H1 (cell line): ENCODE data around the gene PUDP. TPM values are rescaled to one million over a fixed set of nuclear protein-coding genes. Genes with fewer than 3 reads are reported as not detected.

Source experiments
- CTCF ChIA-PET: fragments of 300-600 bp; sonication (Branson Sonifier 250); formaldehyde crosslinking; loops from one replicate; lab custom pipeline; 2021; ENCODE audit not compliant: partially characterized antibody; lab: Charles Lee
- POLR2A ChIA-PET: fragments of 300-600 bp; sonication (Branson Sonifier 250); formaldehyde crosslinking; loops from one replicate; lab custom pipeline; 2021; ENCODE audit warnings: inconsistent platforms; ENCODE audit not compliant: partially characterized antibody; lab: Charles Lee
- DNase-seq, 2 experiments: peaks; one replicate each; pipeline versions ENCODE4 v3.0.0 to v3.0.0-alpha.2; 2010 to 2022; ENCODE audit warnings: low spot score in 2 of 2, low read depth in 1 of 2, mixed read lengths in 1 of 2
- FAIRE-seq: peaks from 2 replicates; lab custom pipeline; 2011; peaks lifted over from hg19 to GRCh38; lab: Jason Lieb, UNC
- H2AFZ ChIP-seq: 2 replicates; pipeline ENCODE4 v1.8.1; 2012; ENCODE audit warnings: low read length, inconsistent platforms
- H2AK5ac ChIP-seq: 2 replicates; pipeline ENCODE4 v1.6.1; 2013; ENCODE audit warnings: low read depth, low read length
- H2BK120ac ChIP-seq: replicated peaks from 2 replicates; pipeline ENCODE3; 2013; ENCODE audit warnings: low read depth, low read length, inconsistent platforms
- H2BK12ac ChIP-seq: 2 replicates; pipeline ENCODE4 v1.6.1; 2013; ENCODE audit warnings: low read depth, low read length
- H2BK15ac ChIP-seq: 2 replicates; pipeline ENCODE4 v1.6.1; 2013; ENCODE audit warnings: low read length
- H2BK20ac ChIP-seq: 2 replicates; pipeline ENCODE4 v1.6.1; 2013; ENCODE audit warnings: low read length
- H2BK5ac ChIP-seq: 2 replicates; pipeline ENCODE4 v1.6.1; 2013; ENCODE audit warnings: low read depth, low read length
- H3K14ac ChIP-seq: 2 replicates; pipeline ENCODE4 v1.6.1; 2013; ENCODE audit warnings: inconsistent platforms; ENCODE audit not compliant: insufficient read length
- H3K18ac ChIP-seq: 2 replicates; pipeline ENCODE4 v1.6.1; 2013; ENCODE audit warnings: low read length; ENCODE audit errors: extremely low read depth
- H3K23ac ChIP-seq: 2 replicates; pipeline ENCODE4 v1.6.1; 2013; ENCODE audit warnings: inconsistent platforms; ENCODE audit not compliant: insufficient read length
- H3K23me2 ChIP-seq: 2 replicates; pipeline ENCODE4 v1.6.1; 2013; ENCODE audit warnings: low read depth, low read length
- H3K27ac ChIP-seq: 2 replicates; pipeline ENCODE4 v1.6.1; 2011; ENCODE audit warnings: low read depth, low read length, inconsistent platforms
- H3K27me3 ChIP-seq, 4 experiments: replicated peaks in 1 of 4; 1 replicate in 1 of 4; 2 replicates in 3 of 4; pipeline versions ENCODE4 v1.6.1 to v1.8.1; 2011 to 2013; ENCODE audit warnings: low read length in 3 of 4, mild to moderate bottlenecking in 3 of 4, inconsistent platforms in 2 of 4, mixed read lengths in 2 of 4, moderate library complexity in 1 of 4; ENCODE audit not compliant: control insufficient read depth in 3 of 4, insufficient read depth in 3 of 4; ENCODE audit errors: extremely low read depth in 1 of 4
- H3K36me3 ChIP-seq, 4 experiments: 2 replicates each; pipeline versions ENCODE4 v1.6.1 to v1.8.1; 2011 to 2013; ENCODE audit warnings: mild to moderate bottlenecking in 4 of 4, low read length in 3 of 4, moderate library complexity in 2 of 4, control low read depth in 1 of 4, inconsistent platforms in 1 of 4; ENCODE audit not compliant: insufficient read depth in 4 of 4, control insufficient read depth in 2 of 4
- H3K4ac ChIP-seq: replicated peaks from 2 replicates; pipeline ENCODE3; 2013; ENCODE audit warnings: low read length, low read depth, mixed read lengths, inconsistent platforms; ENCODE audit not compliant: insufficient read length
- H3K4me1 ChIP-seq, 4 experiments: replicated peaks in 1 of 4; 1 replicate in 1 of 4; 2 replicates in 3 of 4; pipeline versions ENCODE4 v1.6.1 to v1.8.1; 2011 to 2013; ENCODE audit warnings: low read length in 3 of 4, inconsistent platforms in 2 of 4, mixed read lengths in 1 of 4; ENCODE audit not compliant: insufficient read depth in 4 of 4, control insufficient read depth in 3 of 4
- H3K4me2 ChIP-seq, 2 experiments: 2 replicates each; pipeline versions ENCODE4 v1.6.1 to v1.8.1; 2011 to 2013; ENCODE audit warnings: low read depth in 2 of 2, low read length in 2 of 2, control low read depth in 1 of 2, inconsistent platforms in 1 of 2, mild to moderate bottlenecking in 1 of 2; ENCODE audit not compliant: insufficient read depth in 1 of 2
- H3K4me3 ChIP-seq, 4 experiments: fragments of 200-600, 300-600 bp in 1 of 4; sonication (generic), shearing (Covaris generic), sonication (Bioruptor Twin) in 1 of 4; 2 replicates each; pipeline versions ENCODE4 v1.5.1 to v1.8.1; 2011 to 2016; ENCODE audit warnings: low read length in 4 of 4, low read depth in 3 of 4, control low read depth in 2 of 4, inconsistent platforms in 2 of 4, mild to moderate bottlenecking in 2 of 4, mixed read lengths in 1 of 4, moderate library complexity in 1 of 4; ENCODE audit not compliant: insufficient read depth in 2 of 4; ENCODE audit errors: extremely low read depth in 1 of 4
- H3K56ac ChIP-seq: replicated peaks from 2 replicates; pipeline ENCODE3; 2013; ENCODE audit warnings: low read depth, mild to moderate bottlenecking, mixed read lengths, low read length, inconsistent platforms; ENCODE audit not compliant: insufficient read length
- H3K79me1 ChIP-seq: 2 replicates; pipeline ENCODE4 v1.6.1; 2013; ENCODE audit warnings: low read depth, low read length, control low read depth
- H3K79me2 ChIP-seq, 2 experiments: 2 replicates each; pipeline versions ENCODE4 v1.6.1 to v1.8.1; 2012 to 2013; ENCODE audit warnings: low read length in 2 of 2, mild to moderate bottlenecking in 2 of 2, inconsistent platforms in 1 of 2; ENCODE audit not compliant: insufficient read depth in 2 of 2, control insufficient read depth in 1 of 2
- H3K9ac ChIP-seq, 4 experiments: replicated peaks in 1 of 4; 1 replicate in 1 of 4; 2 replicates in 3 of 4; pipeline versions ENCODE4 v1.6.1 to v1.8.1; 2011 to 2013; ENCODE audit warnings: low read depth in 3 of 4, low read length in 3 of 4, control low read depth in 2 of 4, mild to moderate bottlenecking in 2 of 4, moderate library complexity in 2 of 4, inconsistent platforms in 1 of 4; ENCODE audit errors: extremely low read depth in 1 of 4
- H3K9me3 ChIP-seq, 2 experiments: 2 replicates each; pipeline versions ENCODE4 v1.6.1 to v1.8.1; 2012 to 2013; ENCODE audit warnings: mild to moderate bottlenecking in 2 of 2, moderate library complexity in 2 of 2, control low read depth in 1 of 2, inconsistent platforms in 1 of 2, low read depth in 1 of 2, low read length in 1 of 2, mixed read lengths in 1 of 2; ENCODE audit not compliant: insufficient read depth in 2 of 2
- H4K20me1 ChIP-seq, 2 experiments: replicated peaks in 1 of 2; 2 replicates each; pipeline versions ENCODE3 to v1.8.1; 2011 to 2013; ENCODE audit warnings: inconsistent platforms in 2 of 2, low read length in 2 of 2, mild to moderate bottlenecking in 1 of 2; ENCODE audit not compliant: insufficient read depth in 2 of 2, control insufficient read depth in 1 of 2
- H4K5ac ChIP-seq: 2 replicates; pipeline ENCODE4 v1.6.1; 2013; ENCODE audit warnings: low read length, low read depth, mixed read lengths, inconsistent platforms; ENCODE audit not compliant: insufficient read length
- H4K8ac ChIP-seq: 2 replicates; pipeline ENCODE4 v1.8.0; 2013; ENCODE audit warnings: mild to moderate bottlenecking, moderate library complexity, low read length, inconsistent platforms; ENCODE audit not compliant: insufficient read depth; ENCODE audit errors: extremely low read depth
- H4K91ac ChIP-seq: replicated peaks from 2 replicates; pipeline ENCODE3; 2013; ENCODE audit warnings: low read length, mixed read lengths, inconsistent platforms; ENCODE audit not compliant: insufficient read length
- CTBP2 ChIP-seq: IDR thresholded peaks from 2 replicates; pipeline ENCODE4 v1.7.0; 2011; ENCODE audit warnings: borderline replicate concordance, mild to moderate bottlenecking, moderate library complexity, mixed read lengths, low read length; ENCODE audit not compliant: insufficient read depth, insufficient read length
- GABPA ChIP-seq: IDR thresholded peaks from 2 replicates; pipeline ENCODE4 v1.6.1; 2011; ENCODE audit warnings: mild to moderate bottlenecking, low read length, moderate library complexity, borderline replicate concordance; ENCODE audit not compliant: insufficient read depth
- POLR2A ChIP-seq, 2 experiments: IDR thresholded peaks; 1 replicate in 1 of 2; 2 replicates in 1 of 2; pipeline ENCODE4 v1.6.1; 2011; ENCODE audit warnings: low read depth in 2 of 2, low read length in 2 of 2, mild to moderate bottlenecking in 2 of 2; ENCODE audit errors: control extremely low read depth in 1 of 2
- SIN3A ChIP-seq, 2 experiments: IDR thresholded peaks in 1 of 2; conservative IDR thresholded peaks in 1 of 2; 2 replicates each; pipeline ENCODE4 v1.6.1; 2011 to 2012; ENCODE audit warnings: low read length in 2 of 2, improper control_type of control experiment in 1 of 2, low read depth in 1 of 2, mild to moderate bottlenecking in 1 of 2
- SP2 ChIP-seq: IDR thresholded peaks from 2 replicates; pipeline ENCODE4 v1.6.1; 2012; ENCODE audit warnings: mild to moderate bottlenecking, low read length, inconsistent platforms
- SP4 ChIP-seq: IDR thresholded peaks from 2 replicates; pipeline ENCODE4 v1.6.1; 2012; ENCODE audit warnings: low read length, inconsistent platforms
- SRF ChIP-seq: IDR thresholded peaks from 2 replicates; pipeline ENCODE4 v1.6.1; 2011; ENCODE audit warnings: mild to moderate bottlenecking, low read depth, low read length, moderate library complexity
- TAF1 ChIP-seq: IDR thresholded peaks from 2 replicates; pipeline ENCODE4 v1.6.1; 2011; ENCODE audit warnings: mild to moderate bottlenecking, low read depth, low read length
- TAF7 ChIP-seq: optimal IDR thresholded peaks from 2 replicates; pipeline ENCODE3; 2011; ENCODE audit warnings: low read depth, mild to moderate bottlenecking, inconsistent platforms, low read length, moderate library complexity, borderline replicate concordance
- WGBS, 2 experiments: shearing (Covaris generic) in 1 of 2; methylation state at CpG; one replicate each; pipeline versions ENCODE4 v1.1.6 to v1.1.7; 2013 to 2015; ENCODE audit warnings: low lambda C conversion rate in 2 of 2, mixed read lengths in 2 of 2, inconsistent platforms in 1 of 2, low coverage in 1 of 2, missing lambda C conversion rate in 1 of 2; ENCODE audit not compliant: insufficient replicate concordance in 2 of 2, insufficient coverage in 1 of 2, insufficient read length in 1 of 2; ENCODE audit errors: extremely low coverage in 1 of 2, missing lambda C conversion rate in 1 of 2; 5-methylcytosine and 5-hydroxymethylcytosine counted together
- polyA plus RNA-seq, 7 experiments: library from polyadenylated mRNA; depleted of rRNA in 3 of 7; stranded (reverse) in 5 of 7; unstranded in 2 of 7; fragments of >200 nt in 5 of 7; fragments of 200-250 nt in 2 of 7; gene quantifications; 1 replicate in 5 of 7; 2 replicates in 1 of 7; 4 replicates in 1 of 7; pipeline versions ENCODE4 v1.2.1 to v1.2.3, GENCODE V29; 2011 to 2013; ENCODE audit warnings: missing spikeins in 2 of 7, mixed read lengths in 2 of 7
- total RNA-seq: library from RNA; stranded (reverse); fragmentation: NEBNext Ultra II Directional; extraction: Animal tissue kit (Norgen Biotek cat#: 25700); gene quantifications from 2 replicates; pipeline ENCODE4 v1.2.1, GENCODE V29; 2021
- TF ChIP-seq, protein P1 (sequence below), 3 experiments: IDR thresholded peaks; 1 replicate in 2 of 3; 2 replicates in 1 of 3; pipeline versions ENCODE4 v1.5.1 to v1.6.1; 2011; ENCODE audit warnings: low read length in 3 of 3, mild to moderate bottlenecking in 3 of 3, inconsistent platforms in 2 of 3, low read depth in 1 of 3, moderate library complexity in 1 of 3; ENCODE audit not compliant: insufficient read depth in 1 of 3; ENCODE audit errors: control extremely low read depth in 1 of 3
- TF ChIP-seq, protein P2 (sequence below): IDR thresholded peaks from 2 replicates; pipeline ENCODE4 v1.6.1; 2012; ENCODE audit warnings: inconsistent platforms

The PUDP gene
- total and polyA plus RNA-seq, 2 of the 8 experiments (the other 6 are each of a cell fraction or from before 2014, with no cell fraction given), result 27.2 to 30.2 TPM

DNA sequence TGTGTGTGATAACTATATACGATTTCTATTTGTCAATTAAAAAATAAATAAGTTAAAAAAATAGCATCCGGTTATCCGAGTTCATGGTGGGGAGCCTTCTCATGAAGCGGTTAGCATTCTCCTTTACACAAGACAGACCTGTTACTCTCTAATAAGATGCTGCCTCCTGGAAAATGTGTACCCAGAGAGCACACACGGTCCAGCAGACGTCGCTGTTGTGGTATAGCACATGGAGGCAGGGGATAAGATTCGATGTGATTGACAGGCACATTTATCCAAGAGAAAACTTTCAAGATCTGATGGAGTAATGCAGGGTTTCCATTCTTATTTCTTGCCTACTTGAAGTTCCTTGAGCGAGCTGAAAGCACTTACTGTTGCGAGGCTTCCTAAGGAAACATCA lies 63.1 kb downstream of the PUDP start:
- H2BK15ac ChIP-seq, result no peak overlapping the region
- H2AK5ac ChIP-seq, result no peak overlapping the region
- no peak overlapping the region for H4K5ac ChIP-seq
- H3K36me3 ChIP-seq, result no peaks in the 10 kb centered on the region
- no peaks in the 10 kb centered on the region for H3K23me2 ChIP-seq
- H2BK12ac ChIP-seq, result no peak overlapping the region
- H3K23ac ChIP-seq, result no peak overlapping the region
- H3K4ac ChIP-seq, result no peak overlapping the region
- WGBS, 2 experiments, result 99% methylated on average over 7 of the region's 10 CpGs; no CpG with 5 or more reads in 1 of the 2 experiments
- no peak overlapping the region for H2BK5ac ChIP-seq
- H3K9ac ChIP-seq, result no peak overlapping the region
- no peaks in the 10 kb centered on the region for H3K9me3 ChIP-seq
- no peaks in the 10 kb centered on the region for H4K20me1 ChIP-seq
- H2AFZ ChIP-seq, result no peak overlapping the region
- no peaks in the 10 kb centered on the region for H3K79me1 ChIP-seq
- H3K27me3 ChIP-seq, result no peaks in the 10 kb centered on the region
- H3K4me3 ChIP-seq, result no peak overlapping the region
- no peak overlapping the region for H3K56ac ChIP-seq
- no peak overlapping the region for H3K18ac ChIP-seq
- no peak overlapping the region for H2BK20ac ChIP-seq
- H3K79me2 ChIP-seq, result no peaks in the 10 kb centered on the region
- H4K91ac ChIP-seq, result no peak overlapping the region
- H3K14ac ChIP-seq, result no peak overlapping the region
- no peak overlapping the region for H3K4me2 ChIP-seq
- H3K27ac ChIP-seq, result no peak overlapping the region
- ChIA-PET POLR2A (no interaction called here), CTCF (interaction anchor here (2.1 kb wide), 1 partner anchor 11 kb away, joined by 6 read pairs; no protein-coding TSS in a partner anchor)
- no peak overlapping the region for H4K8ac ChIP-seq
- H3K4me1 ChIP-seq, result peaks cover 0 to 8% (median 4%) of the 10 kb centered on the region in 4 experiments; a peak in 4 of 7 replicates
- H2BK120ac ChIP-seq, result no peak overlapping the region
- no peak for FAIRE-seq
- no peak for DNase-seq
- no peak for TF ChIP-seq TAF1
- TF ChIP-seq SP2, result no peak
- TF ChIP-seq SP4, result no peak
- no peak for TF ChIP-seq SRF
- no peak for TF ChIP-seq SIN3A (conservative IDR thresholded peaks at IDR 0.05 in 1 of 2, IDR thresholded peaks at IDR 0.05 in 1 of 2; ENCODE audit: low read depth in 1 of 2, low read length in 2 of 2)
- no peak for TF ChIP-seq POLR2A (IDR thresholded peaks at IDR 0.05; ENCODE audit: control extremely low read depth in 1 of 2, low read depth in 2 of 2, low read length in 2 of 2)
- TF ChIP-seq CTBP2, result no peak
- TF ChIP-seq, protein P1, sequence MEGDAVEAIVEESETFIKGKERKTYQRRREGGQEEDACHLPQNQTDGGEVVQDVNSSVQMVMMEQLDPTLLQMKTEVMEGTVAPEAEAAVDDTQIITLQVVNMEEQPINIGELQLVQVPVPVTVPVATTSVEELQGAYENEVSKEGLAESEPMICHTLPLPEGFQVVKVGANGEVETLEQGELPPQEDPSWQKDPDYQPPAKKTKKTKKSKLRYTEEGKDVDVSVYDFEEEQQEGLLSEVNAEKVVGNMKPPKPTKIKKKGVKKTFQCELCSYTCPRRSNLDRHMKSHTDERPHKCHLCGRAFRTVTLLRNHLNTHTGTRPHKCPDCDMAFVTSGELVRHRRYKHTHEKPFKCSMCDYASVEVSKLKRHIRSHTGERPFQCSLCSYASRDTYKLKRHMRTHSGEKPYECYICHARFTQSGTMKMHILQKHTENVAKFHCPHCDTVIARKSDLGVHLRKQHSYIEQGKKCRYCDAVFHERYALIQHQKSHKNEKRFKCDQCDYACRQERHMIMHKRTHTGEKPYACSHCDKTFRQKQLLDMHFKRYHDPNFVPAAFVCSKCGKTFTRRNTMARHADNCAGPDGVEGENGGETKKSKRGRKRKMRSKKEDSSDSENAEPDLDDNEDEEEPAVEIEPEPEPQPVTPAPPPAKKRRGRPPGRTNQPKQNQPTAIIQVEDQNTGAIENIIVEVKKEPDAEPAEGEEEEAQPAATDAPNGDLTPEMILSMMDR (IDR thresholded peaks at IDR 0.05; ENCODE audit: control extremely low read depth in 1 of 3, insufficient read depth in 1 of 3, low read depth in 1 of 3, low read length in 3 of 3), result no peak
- TF ChIP-seq GABPA, result no peak
- TF ChIP-seq, protein P2, sequence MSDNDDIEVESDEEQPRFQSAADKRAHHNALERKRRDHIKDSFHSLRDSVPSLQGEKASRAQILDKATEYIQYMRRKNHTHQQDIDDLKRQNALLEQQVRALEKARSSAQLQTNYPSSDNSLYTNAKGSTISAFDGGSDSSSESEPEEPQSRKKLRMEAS, result no peak
- no peak for TF ChIP-seq TAF7
